Activated B cell treated with CpG ODN at 0.5 μM for 24 hours (primary cell): Measurements from ENCODE around the gene PPP1R37. TPM values are rescaled to one million over a fixed set of nuclear protein-coding genes. Genes with fewer than 3 reads are reported as not detected.

Experiments used
- ATAC-seq: fragments of 200-7000 bp; cut with Tn5 transposase; one replicate; pipeline ENCODE4 v1.10.0; 2021; ENCODE audit warnings: low read depth, mild to moderate bottlenecking, moderate library complexity
- CTCF ChIA-PET: fragments of 350-600 bp; sonication (Branson Sonifier 250); formaldehyde crosslinking; loops from one replicate; lab custom pipeline; 2021; ENCODE audit warnings: antibody characterized with exemption; lab: Charles Lee
- POLR2A ChIA-PET: fragments of 350-600 bp; sonication (Branson Sonifier 250); formaldehyde crosslinking; loops from one replicate; lab custom pipeline; 2021; ENCODE audit warnings: antibody characterized with exemption; lab: Charles Lee
- DNase-seq: peaks from one replicate; pipeline ENCODE4 v3.0.0; 2022
- H3K27ac Mint-ChIP-seq: one replicate; pipeline ENCODE4 v1.8.0; 2020; ENCODE audit warnings: mixed read lengths
- H3K27me3 Mint-ChIP-seq: one replicate; pipeline ENCODE4 v1.8.0; 2021; ENCODE audit warnings: mixed read lengths
- H3K36me3 Mint-ChIP-seq: one replicate; pipeline ENCODE4 v1.8.0; 2021; ENCODE audit warnings: low read depth, mixed read lengths
- H3K4me1 Mint-ChIP-seq: one replicate; pipeline ENCODE4 v1.8.0; 2021; ENCODE audit warnings: mixed read lengths
- H3K4me3 Mint-ChIP-seq: one replicate; pipeline ENCODE4 v1.8.0; 2020; ENCODE audit warnings: mild to moderate bottlenecking, mixed read lengths
- H3K9me3 Mint-ChIP-seq: one replicate; pipeline ENCODE4 v1.8.0; 2020; ENCODE audit warnings: mixed read lengths
- CTCF ChIP-seq: fragments of 200-600 bp; IDR thresholded peaks from one replicate; pipeline ENCODE4 v1.8.0; 2022; ENCODE audit warnings: antibody characterized with exemption, mild to moderate bottlenecking
- intact Hi-C: fragments of 100-400 bp; cut with micrococcal nuclease; formaldehyde crosslinking; loops from one replicate; pipeline ENCODE4 v1.15.1; 2024
- total RNA-seq: library from RNA; stranded (reverse); gene quantifications from 2 replicates; pipeline ENCODE4 v1.2.3, GENCODE V29; 2022

PPP1R37 gene
- total RNA-seq, 1 donor from 2014 or later: 27.2 TPM

DNA sequence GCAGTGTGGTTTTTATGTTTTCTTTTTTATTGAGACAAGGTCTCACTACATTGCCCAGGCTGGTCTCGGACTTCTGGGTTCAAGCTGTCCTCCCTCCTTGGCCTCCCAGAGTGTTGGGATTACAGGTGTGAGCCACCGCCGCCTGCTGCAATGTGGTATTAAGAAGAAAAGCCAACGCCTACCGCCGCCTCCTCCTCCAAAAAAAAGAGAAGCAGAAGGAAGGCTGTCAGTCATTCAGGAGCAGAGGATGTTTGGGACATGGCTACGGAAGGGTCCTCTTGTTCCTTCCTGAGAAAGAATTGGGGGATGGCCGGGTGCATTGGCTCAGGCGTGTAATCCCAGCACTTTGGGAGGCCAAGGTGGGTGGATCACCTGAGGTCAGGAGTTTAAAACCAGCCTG lies 1.2 kb downstream of the PPP1R37 start:
- no peak for TF ChIP-seq CTCF
- peaks cover 20% of the 10 kb centered on the region for H3K36me3 Mint-ChIP-seq
- H3K4me1 Mint-ChIP-seq: peaks cover 60% of the 10 kb centered on the region
- POLR2A ChIA-PET: no interaction called here
- no peaks in the 10 kb centered on the region for H3K27me3 Mint-ChIP-seq
- ATAC-seq (no peak), DNase-seq (no peak)
- peak overlapping the region; percentile 93 for H3K4me3 Mint-ChIP-seq
- CTCF ChIA-PET: no interaction called here
- intact Hi-C loops: loop anchor here (5.0 kb wide), 3 partner anchors 33 to 342 kb away; partner anchors contain the start of gene CLASRP
- no peaks in the 10 kb centered on the region for H3K9me3 Mint-ChIP-seq
- peak overlapping the region; percentile 59 for H3K27ac Mint-ChIP-seq

- no peak for TF ChIP-seq CTCF
- H3K36me3 Mint-ChIP-seq: peaks cover 22% of the 10 kb centered on the region
- ChIA-PET CTCF (no interaction called here), POLR2A (no interaction called here)
- H3K27me3 Mint-ChIP-seq: no peaks in the 10 kb centered on the region
- peak overlapping the region; percentile 93 for H3K4me3 Mint-ChIP-seq
- peaks cover 63% of the 10 kb centered on the region for H3K4me1 Mint-ChIP-seq
- no peaks in the 10 kb centered on the region for H3K9me3 Mint-ChIP-seq
- intact Hi-C loops: loop anchor here (5.0 kb wide), 3 partner anchors 33 to 342 kb away; partner anchors contain the start of gene CLASRP
- DNase-seq: no peak
- ATAC-seq: no peak
- no peak overlapping the region for H3K27ac Mint-ChIP-seq
Measured at GRCh38 chr19:45094707-45095106, 1.7 kb downstream of the PPP1R37 start.

DNA sequence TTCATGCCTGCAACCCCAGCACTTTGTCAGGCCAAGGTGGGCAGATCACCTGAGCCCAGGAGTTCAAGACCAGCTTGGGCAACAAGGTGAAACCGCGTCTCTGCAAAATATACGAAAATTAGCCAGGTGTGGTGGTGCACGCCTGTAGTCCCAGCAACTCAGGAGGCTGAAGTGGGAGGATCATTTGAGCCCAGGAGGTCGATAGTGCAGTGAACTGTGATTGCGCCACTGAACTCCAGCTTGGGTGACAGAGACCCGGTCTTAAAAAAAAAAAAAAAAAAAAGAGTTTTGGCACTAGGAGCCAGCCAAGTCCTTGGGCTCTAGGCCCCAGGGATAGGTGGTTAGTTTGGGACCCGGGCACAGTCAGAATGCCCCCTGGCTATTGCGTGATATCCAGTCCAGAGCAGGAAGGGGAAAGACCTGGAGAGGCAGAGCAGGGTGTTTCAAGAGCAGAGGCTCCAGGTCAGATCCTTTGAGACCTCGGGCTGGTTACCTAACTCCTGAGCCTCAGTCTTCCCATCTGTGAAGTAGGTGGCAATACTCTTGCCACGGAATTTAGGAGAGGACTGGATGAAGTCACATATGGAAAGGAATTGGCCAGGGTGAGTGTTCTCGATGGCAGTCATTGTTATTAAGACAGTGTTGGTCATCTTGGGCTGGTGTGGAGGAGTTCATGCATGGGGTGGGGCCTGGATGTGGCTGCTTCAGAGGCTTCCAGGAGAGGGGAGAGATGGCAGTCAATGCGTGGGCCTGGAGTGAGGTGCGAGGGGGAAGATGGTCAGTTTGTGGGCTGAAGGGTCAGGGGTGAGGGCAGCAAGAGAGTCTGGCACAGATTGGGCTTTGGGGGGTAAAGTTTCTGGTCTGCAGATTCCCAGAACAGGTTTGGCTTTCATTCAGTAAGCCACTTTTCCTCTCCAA lies 2.8 kb downstream of the PPP1R37 start:
- intact Hi-C loops: no loop called here
- Mint-ChIP-seq H3K27me3 (no peaks in the 10 kb centered on the region), H3K9me3 (no peaks in the 10 kb centered on the region), H3K4me3 (peak overlapping the region; percentile 25), H3K4me1 (peaks cover 63% of the 10 kb centered on the region), H3K36me3 (peaks cover 18% of the 10 kb centered on the region), H3K27ac (no peak overlapping the region)
- TF ChIP-seq CTCF: no peak
- no peak for DNase-seq
- CTCF ChIA-PET: interaction anchor here (1.0 kb wide), 1 partner anchor 87 kb away, joined by 4 read pairs; no protein-coding TSS in a partner anchor
- POLR2A ChIA-PET: no interaction called here
- ATAC-seq: no peak

- Mint-ChIP-seq H3K9me3 (no peaks in the 10 kb centered on the region), H3K27me3 (no peaks in the 10 kb centered on the region), H3K4me1 (peaks cover 56% of the 10 kb centered on the region), H3K4me3 (no peak overlapping the region), H3K27ac (peak overlapping the region; percentile 26), H3K36me3 (peaks cover 12% of the 10 kb centered on the region)
- intact Hi-C loops: no loop called here
- ATAC-seq: no peak
- DNase-seq: no peak
- no peak for TF ChIP-seq CTCF
- CTCF ChIA-PET: no interaction called here
- POLR2A ChIA-PET: no interaction called here
Measured at GRCh38 chr19:45096700-45097099, 3.7 kb downstream of the PPP1R37 start.

DNA sequence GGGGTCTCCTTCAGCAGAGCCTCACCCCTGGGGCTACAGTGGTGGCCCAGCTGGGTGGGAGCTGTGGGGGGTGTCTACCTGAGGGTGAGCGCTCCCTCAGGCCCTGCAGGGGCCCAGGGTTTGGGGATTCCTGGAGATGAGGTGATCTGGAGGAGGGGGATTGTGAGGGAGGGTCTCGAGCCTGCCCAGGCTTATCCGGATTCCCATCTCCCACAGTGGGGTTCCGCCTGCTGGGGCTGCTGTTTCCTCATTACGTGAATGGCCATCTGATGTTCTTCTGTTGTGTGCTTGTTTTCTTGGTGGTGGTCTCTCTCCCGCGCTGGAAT lies 4.4 kb downstream of the PPP1R37 start:
- Mint-ChIP-seq H3K27me3 (no peaks in the 10 kb centered on the region), H3K4me1 (peaks cover 55% of the 10 kb centered on the region), H3K27ac (no peak overlapping the region), H3K9me3 (no peaks in the 10 kb centered on the region), H3K36me3 (peaks cover 9% of the 10 kb centered on the region), H3K4me3 (no peak overlapping the region)
- no peak for TF ChIP-seq CTCF
- ChIA-PET POLR2A (no interaction called here), CTCF (no interaction called here)
- ATAC-seq: no peak
- intact Hi-C loops: no loop called here
- DNase-seq: no peak
